ENCODE results near the gene TTC13. TPM values are rescaled to one million over a fixed set of nuclear protein-coding genes. Genes with fewer than 3 reads are reported as not detected.

Gene TTC13
- total and polyA plus RNA-seq, 4 donors, result 2.6 to 17.5 (median 6.8) TPM

DNA sequence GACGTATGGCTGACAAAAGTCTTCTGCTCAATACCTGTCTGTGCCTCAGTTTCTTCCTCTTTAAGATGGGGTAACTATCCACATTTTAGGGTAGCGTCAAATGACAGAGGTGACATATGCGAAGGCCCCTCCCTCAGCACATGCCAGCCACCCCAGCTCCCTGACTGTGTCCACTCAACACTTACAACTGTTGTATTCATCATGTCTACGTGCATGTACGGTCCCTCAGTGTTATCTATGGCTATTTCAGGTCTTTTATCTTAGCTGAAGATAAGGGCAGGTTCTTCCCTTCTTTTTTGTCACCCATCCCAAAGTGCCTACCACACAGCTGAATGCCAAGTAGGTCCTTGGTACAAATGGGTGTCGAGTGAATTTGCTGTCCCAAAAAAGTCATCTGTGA is 102.0 kb downstream of the TTC13 start:
- Histone ChIP-seq H3K9ac (ENCODE audit: low read depth in 1 of 2, low read length in 2 of 2) (no peak overlapping the region), H3K27ac (ENCODE audit: low read depth in 1 of 2, low read length in 2 of 2) (no peak overlapping the region), H3K36me3 (ENCODE audit: control insufficient read depth in 4 of 4, insufficient read depth in 3 of 4, low read depth in 1 of 4, low read length in 3 of 4) (no peaks in the 10 kb centered on the region), H3K4me3 (ENCODE audit: low read depth in 1 of 3, low read length in 3 of 3) (no peak overlapping the region), H3K27me3 (ENCODE audit: control insufficient read depth in 4 of 4, insufficient read depth in 4 of 4, low read length in 3 of 4) (peaks cover 0 to 4% (median 0%) of the 10 kb centered on the region in 4 donors), H3K9me3 (ENCODE audit: control insufficient read depth in 4 of 4, low read length in 3 of 4) (no peaks in the 10 kb centered on the region), H3K4me1 (ENCODE audit: control insufficient read depth in 4 of 4, insufficient read depth in 4 of 4, low read length in 3 of 4) (no peaks in the 10 kb centered on the region)
- DNase-seq (ENCODE audit: low spot score), result no peak
- WGBS, result 87% methylated on average over 6 of the region's 6 CpGs
- TF ChIP-seq, protein P1, sequence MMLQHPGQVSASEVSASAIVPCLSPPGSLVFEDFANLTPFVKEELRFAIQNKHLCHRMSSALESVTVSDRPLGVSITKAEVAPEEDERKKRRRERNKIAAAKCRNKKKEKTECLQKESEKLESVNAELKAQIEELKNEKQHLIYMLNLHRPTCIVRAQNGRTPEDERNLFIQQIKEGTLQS (IDR thresholded peaks at IDR 0.05), result no peak
- TF ChIP-seq YY1 (IDR thresholded peaks at IDR 0.05) (no peak), HNF4A (conservative IDR thresholded peaks at IDR 0.05) (no peak), FOXA1 (IDR thresholded peaks at IDR 0.05) (no peak)

DNA sequence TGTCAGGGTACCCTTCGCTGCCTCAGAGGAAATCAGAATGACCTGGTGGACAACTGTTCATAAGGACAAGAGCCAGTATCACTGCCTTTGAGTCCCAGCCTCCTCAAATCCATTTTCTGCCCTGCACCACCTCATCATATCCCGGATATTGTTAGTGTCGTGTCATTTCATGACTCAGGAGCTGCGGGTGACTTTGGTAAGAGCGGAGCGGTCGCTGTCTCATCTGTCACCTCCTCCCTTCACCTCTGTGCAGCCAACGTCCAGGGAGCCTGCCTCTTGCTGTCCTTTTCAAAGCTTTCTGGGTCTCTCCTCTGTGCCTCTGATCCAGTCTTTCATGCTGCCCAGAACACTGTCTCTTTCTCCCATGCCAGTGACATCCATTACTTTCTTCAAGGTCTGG is 103.3 kb downstream of the TTC13 start:
- Histone ChIP-seq H3K4me3 (ENCODE audit: low read depth in 1 of 3, low read length in 3 of 3) (no peak overlapping the region), H3K36me3 (ENCODE audit: control insufficient read depth in 4 of 4, insufficient read depth in 3 of 4, low read depth in 1 of 4, low read length in 3 of 4) (no peaks in the 10 kb centered on the region), H3K9me3 (ENCODE audit: control insufficient read depth in 4 of 4, low read length in 3 of 4) (no peaks in the 10 kb centered on the region), H3K27ac (ENCODE audit: low read depth in 1 of 2, low read length in 2 of 2) (no peak overlapping the region), H3K27me3 (ENCODE audit: control insufficient read depth in 4 of 4, insufficient read depth in 4 of 4, low read length in 3 of 4) (peaks cover 0 to 3% (median 0%) of the 10 kb centered on the region in 4 donors), H3K9ac (ENCODE audit: low read depth in 1 of 2, low read length in 2 of 2) (no peak overlapping the region), H3K4me1 (ENCODE audit: control insufficient read depth in 4 of 4, insufficient read depth in 4 of 4, low read length in 3 of 4) (no peaks in the 10 kb centered on the region)
- WGBS, result 93% methylated on average over 8 of the region's 8 CpGs
- DNase-seq (ENCODE audit: low spot score), result no peak
- TF ChIP-seq FOXA1 (IDR thresholded peaks at IDR 0.05) (no peak), JUND (IDR thresholded peaks at IDR 0.05) (no peak), HNF4G (IDR thresholded peaks at IDR 0.05) (no peak), FOXA2 (IDR thresholded peaks at IDR 0.05) (no peak), RXRA (IDR thresholded peaks at IDR 0.05) (no peak), RAD21 (IDR thresholded peaks at IDR 0.05) (no peak), EGR1 (IDR thresholded peaks at IDR 0.05; ENCODE audit: low read depth in 2 of 2) (no peak), NR2F2 (IDR thresholded peaks at IDR 0.05) (no peak)
- TF ChIP-seq, protein P1 (IDR thresholded peaks at IDR 0.05), result no peak
- TF ChIP-seq, protein P2, sequence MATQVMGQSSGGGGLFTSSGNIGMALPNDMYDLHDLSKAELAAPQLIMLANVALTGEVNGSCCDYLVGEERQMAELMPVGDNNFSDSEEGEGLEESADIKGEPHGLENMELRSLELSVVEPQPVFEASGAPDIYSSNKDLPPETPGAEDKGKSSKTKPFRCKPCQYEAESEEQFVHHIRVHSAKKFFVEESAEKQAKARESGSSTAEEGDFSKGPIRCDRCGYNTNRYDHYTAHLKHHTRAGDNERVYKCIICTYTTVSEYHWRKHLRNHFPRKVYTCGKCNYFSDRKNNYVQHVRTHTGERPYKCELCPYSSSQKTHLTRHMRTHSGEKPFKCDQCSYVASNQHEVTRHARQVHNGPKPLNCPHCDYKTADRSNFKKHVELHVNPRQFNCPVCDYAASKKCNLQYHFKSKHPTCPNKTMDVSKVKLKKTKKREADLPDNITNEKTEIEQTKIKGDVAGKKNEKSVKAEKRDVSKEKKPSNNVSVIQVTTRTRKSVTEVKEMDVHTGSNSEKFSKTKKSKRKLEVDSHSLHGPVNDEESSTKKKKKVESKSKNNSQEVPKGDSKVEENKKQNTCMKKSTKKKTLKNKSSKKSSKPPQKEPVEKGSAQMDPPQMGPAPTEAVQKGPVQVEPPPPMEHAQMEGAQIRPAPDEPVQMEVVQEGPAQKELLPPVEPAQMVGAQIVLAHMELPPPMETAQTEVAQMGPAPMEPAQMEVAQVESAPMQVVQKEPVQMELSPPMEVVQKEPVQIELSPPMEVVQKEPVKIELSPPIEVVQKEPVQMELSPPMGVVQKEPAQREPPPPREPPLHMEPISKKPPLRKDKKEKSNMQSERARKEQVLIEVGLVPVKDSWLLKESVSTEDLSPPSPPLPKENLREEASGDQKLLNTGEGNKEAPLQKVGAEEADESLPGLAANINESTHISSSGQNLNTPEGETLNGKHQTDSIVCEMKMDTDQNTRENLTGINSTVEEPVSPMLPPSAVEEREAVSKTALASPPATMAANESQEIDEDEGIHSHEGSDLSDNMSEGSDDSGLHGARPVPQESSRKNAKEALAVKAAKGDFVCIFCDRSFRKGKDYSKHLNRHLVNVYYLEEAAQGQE (IDR thresholded peaks at IDR 0.05), result no peak

DNA sequence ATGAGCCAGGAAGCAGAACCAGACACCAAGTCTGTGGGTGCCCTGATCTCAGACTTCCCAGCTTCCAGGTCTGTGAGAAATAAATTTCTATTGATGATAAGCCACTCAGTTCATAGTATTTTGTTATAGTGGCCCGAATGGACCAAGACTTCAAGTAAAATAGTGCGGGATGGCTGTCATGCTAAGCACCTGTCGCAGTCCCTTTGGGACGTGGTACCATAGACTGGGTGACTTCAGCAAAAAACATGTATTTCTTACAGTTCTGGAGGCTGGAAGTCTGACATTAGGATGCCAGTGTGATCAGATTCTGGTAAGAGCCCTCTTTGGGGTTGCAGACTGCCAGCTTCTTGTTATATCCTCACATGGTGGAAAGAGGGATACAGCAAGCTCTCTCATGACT is 107.7 kb downstream of the TTC13 start:
- H3K36me3 ChIP-seq (ENCODE audit: control insufficient read depth in 4 of 4, insufficient read depth in 3 of 4, low read depth in 1 of 4, low read length in 3 of 4), result no peaks in the 10 kb centered on the region
- no peaks in the 10 kb centered on the region for H3K27me3 ChIP-seq (ENCODE audit: control insufficient read depth in 4 of 4, insufficient read depth in 4 of 4, low read length in 3 of 4)
- no peak overlapping the region for H3K4me3 ChIP-seq (ENCODE audit: low read depth in 1 of 3, low read length in 3 of 3)
- WGBS, result 96% methylated on average over 4 of the region's 4 CpGs
- no peak for DNase-seq (ENCODE audit: low spot score)
- no peak overlapping the region for H3K9ac ChIP-seq (ENCODE audit: low read depth in 1 of 2, low read length in 2 of 2)
- no peak overlapping the region for H3K27ac ChIP-seq (ENCODE audit: low read depth in 1 of 2, low read length in 2 of 2)
- H3K4me1 ChIP-seq (ENCODE audit: control insufficient read depth in 4 of 4, insufficient read depth in 4 of 4, low read length in 3 of 4), result peaks cover 1 to 15% (median 10%) of the 10 kb centered on the region in 4 donors
- H3K9me3 ChIP-seq (ENCODE audit: control insufficient read depth in 4 of 4, low read length in 3 of 4), result no peaks in the 10 kb centered on the region
- no peak for TF ChIP-seq NR2F2 (IDR thresholded peaks at IDR 0.05)
